ENCODE measurements around the gene INPP5A. TPM values are rescaled to one million over a fixed set of nuclear protein-coding genes. Genes with fewer than 3 reads are reported as not detected.
"Not testable (repeated sequence)": the region's sequence is repeated elsewhere in the genome, so short reads cannot be mapped to it uniquely, and the experiment has no call there.

Gene INPP5A
- polyA plus RNA-seq, 2 donors: 9.2 to 12.7 TPM

DNA sequence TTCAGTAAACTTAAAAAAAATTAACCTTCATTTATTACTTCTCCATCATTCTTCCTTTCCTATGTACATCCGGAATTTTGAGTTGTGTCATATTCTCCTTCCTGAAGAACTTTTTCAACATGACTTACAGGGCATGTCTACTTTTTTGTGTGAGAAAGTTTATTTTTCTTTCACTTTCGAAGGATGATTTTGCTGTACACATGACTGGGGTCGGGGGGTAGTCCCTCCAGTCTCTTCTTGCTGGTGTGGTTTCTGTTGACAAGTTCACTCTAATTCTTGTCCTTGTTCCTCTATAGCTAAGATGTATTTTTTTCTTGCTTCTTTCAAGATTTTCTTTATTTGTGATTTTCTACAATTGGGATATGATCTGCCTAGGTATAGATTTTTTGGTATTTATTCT is 55.8 kb downstream of the INPP5A start:
- WGBS, 2 donors: 56 to 58% methylated on average over 3 of the region's 3 CpGs
- Histone ChIP-seq H3K36me3 (ENCODE audit: control insufficient read depth in 2 of 2, insufficient read depth in 2 of 2, low read length in 1 of 2) (no peaks in the 10 kb centered on the region), H3K9me3 (ENCODE audit: control insufficient read depth in 2 of 2, insufficient read depth in 1 of 2, low read depth in 1 of 2, low read length in 1 of 2) (peaks cover 0 to 2% of the 10 kb centered on the region in 2 donors), H3K4me3 (ENCODE audit: low read depth in 1 of 2, low read length in 2 of 2) (no peak overlapping the region), H3K27me3 (ENCODE audit: control insufficient read depth in 1 of 2, insufficient read depth in 2 of 2, low read length in 2 of 2) (no peaks in the 10 kb centered on the region), H3K27ac (ENCODE audit: low read depth in 2 of 2, low read length in 1 of 2) (no peak overlapping the region), H3K4me1 (ENCODE audit: control insufficient read depth in 2 of 2, insufficient read depth in 2 of 2, low read length in 1 of 2) (peaks cover 18 to 46% of the 10 kb centered on the region in 2 donors)

DNA sequence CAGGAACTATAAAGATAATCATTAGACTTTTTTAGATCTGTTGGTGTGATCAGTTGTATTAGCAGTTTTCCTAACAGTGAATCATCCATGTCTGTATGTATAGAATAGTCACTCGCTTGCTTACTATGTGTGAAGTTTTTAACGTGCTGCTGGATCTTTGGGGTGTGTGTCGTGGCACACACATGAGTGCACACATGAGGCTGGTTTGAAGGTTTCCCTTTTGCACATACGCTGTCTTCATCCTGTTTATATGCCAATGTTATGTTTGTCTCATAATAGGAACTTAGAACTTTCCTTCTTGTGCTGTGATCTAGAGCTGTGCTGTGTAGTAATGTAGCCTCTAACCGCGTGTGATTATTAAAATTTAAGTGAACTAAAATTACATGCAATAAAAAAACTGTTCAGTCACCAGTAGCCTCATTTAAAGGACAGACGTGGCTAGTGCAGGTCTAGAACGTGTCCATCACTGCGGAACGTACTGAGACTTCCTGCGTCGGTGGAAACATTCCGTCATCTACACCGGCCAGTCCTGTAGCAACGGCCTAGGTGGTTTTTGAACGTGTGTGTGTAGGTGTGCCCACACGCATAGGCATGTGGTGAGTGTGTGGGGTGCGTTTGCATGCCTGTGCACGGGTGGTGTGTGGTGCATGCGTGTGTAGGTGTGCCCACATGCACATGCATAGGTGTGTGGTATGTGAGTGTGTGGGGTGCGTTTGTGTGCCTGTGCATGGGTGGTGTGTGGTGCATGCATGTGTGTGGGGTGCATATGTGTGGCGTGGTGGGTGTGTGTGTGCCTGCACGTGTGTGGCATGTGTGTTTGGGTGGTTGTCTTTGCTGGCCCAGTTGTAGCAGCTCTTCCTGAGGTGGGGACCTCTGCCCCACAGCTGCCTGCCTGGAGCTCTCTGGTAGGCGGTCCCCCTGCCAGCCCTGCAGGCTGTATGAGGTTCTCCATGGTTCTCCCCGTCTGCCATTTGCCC is 56.6 kb downstream of the INPP5A start:
- Histone ChIP-seq H3K4me1 (ENCODE audit: control insufficient read depth in 2 of 2, insufficient read depth in 2 of 2, low read length in 1 of 2) (peaks cover 14 to 39% of the 10 kb centered on the region in 2 donors), H3K27me3 (ENCODE audit: control insufficient read depth in 1 of 2, insufficient read depth in 2 of 2, low read length in 2 of 2) (no peaks in the 10 kb centered on the region), H3K9me3 (ENCODE audit: control insufficient read depth in 2 of 2, insufficient read depth in 1 of 2, low read depth in 1 of 2, low read length in 1 of 2) (peaks cover 0 to 2% of the 10 kb centered on the region in 2 donors), H3K27ac (ENCODE audit: low read depth in 2 of 2, low read length in 1 of 2) (no peak overlapping the region), H3K4me3 (ENCODE audit: low read depth in 1 of 2, low read length in 2 of 2) (no peak overlapping the region), H3K36me3 (ENCODE audit: control insufficient read depth in 2 of 2, insufficient read depth in 2 of 2, low read length in 1 of 2) (no peaks in the 10 kb centered on the region)
- 78 to 79% methylated on average over 25 of the region's 25 CpGs for WGBS, 2 donors

DNA sequence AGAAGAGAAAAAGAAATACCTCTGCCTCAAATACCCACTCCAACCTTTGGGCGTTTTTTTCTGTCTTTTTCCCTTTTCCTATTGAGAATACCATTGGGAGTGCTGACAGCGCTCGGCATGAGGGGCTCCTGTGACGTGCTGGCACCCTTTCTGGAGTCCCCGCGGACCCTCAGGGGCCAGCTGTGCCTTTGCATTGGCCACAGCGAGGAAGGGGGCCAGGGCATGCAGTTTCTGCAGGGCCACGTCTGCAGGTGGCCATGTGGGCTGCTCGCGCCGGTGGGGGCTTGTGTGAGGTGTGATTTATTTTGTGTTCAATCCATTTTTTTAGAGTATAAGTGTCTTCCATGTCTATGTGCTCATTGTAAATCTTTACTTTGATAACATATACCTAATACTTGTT is 57.4 kb downstream of the INPP5A start:
- 91 to 96% methylated on average over 11 of the region's 11 CpGs for WGBS, 2 donors
- Histone ChIP-seq H3K27me3 (ENCODE audit: control insufficient read depth in 1 of 2, insufficient read depth in 2 of 2, low read length in 2 of 2) (no peaks in the 10 kb centered on the region), H3K36me3 (ENCODE audit: control insufficient read depth in 2 of 2, insufficient read depth in 2 of 2, low read length in 1 of 2) (no peaks in the 10 kb centered on the region), H3K9me3 (ENCODE audit: control insufficient read depth in 2 of 2, insufficient read depth in 1 of 2, low read depth in 1 of 2, low read length in 1 of 2) (peaks cover 2 to 3% of the 10 kb centered on the region in 2 donors), H3K4me3 (ENCODE audit: low read depth in 1 of 2, low read length in 2 of 2) (no peak overlapping the region), H3K27ac (ENCODE audit: low read depth in 2 of 2, low read length in 1 of 2) (no peak overlapping the region), H3K4me1 (ENCODE audit: control insufficient read depth in 2 of 2, insufficient read depth in 2 of 2, low read length in 1 of 2) (peaks cover 7 to 31% of the 10 kb centered on the region in 2 donors)

DNA sequence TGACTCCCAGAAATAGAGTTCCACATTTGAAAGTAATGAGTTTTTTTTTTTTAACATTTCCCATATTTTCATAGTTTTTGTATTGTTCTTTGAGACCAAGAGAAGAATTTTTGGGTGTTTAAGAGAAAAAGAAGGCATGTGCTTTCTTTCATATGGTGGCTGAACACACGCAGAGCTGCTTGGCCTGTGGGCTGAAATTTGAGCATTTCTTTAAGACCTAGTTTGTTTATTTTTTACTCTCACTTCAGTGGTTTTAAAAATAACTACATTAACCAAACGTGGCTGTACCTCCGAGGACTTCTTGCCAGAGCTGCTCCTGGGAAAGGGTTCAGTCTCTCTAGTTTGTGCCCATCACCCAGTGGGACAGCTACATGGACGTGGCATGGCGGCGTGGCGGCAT is 58.3 kb downstream of the INPP5A start:
- peaks cover 4 to 22% of the 10 kb centered on the region in 2 donors for H3K4me1 ChIP-seq (ENCODE audit: control insufficient read depth in 2 of 2, insufficient read depth in 2 of 2, low read length in 1 of 2)
- H3K27ac ChIP-seq (ENCODE audit: low read depth in 2 of 2, low read length in 1 of 2): no peak overlapping the region
- no peaks in the 10 kb centered on the region for H3K36me3 ChIP-seq (ENCODE audit: control insufficient read depth in 2 of 2, insufficient read depth in 2 of 2, low read length in 1 of 2)
- H3K9me3 ChIP-seq (ENCODE audit: control insufficient read depth in 2 of 2, insufficient read depth in 1 of 2, low read depth in 1 of 2, low read length in 1 of 2): peaks cover 2 to 3% of the 10 kb centered on the region in 2 donors
- 50 to 58% methylated on average over 7 of the region's 7 CpGs for WGBS, 2 donors
- no peaks in the 10 kb centered on the region for H3K27me3 ChIP-seq (ENCODE audit: control insufficient read depth in 1 of 2, insufficient read depth in 2 of 2, low read length in 2 of 2)
- H3K4me3 ChIP-seq (ENCODE audit: low read depth in 1 of 2, low read length in 2 of 2): no peak overlapping the region

DNA sequence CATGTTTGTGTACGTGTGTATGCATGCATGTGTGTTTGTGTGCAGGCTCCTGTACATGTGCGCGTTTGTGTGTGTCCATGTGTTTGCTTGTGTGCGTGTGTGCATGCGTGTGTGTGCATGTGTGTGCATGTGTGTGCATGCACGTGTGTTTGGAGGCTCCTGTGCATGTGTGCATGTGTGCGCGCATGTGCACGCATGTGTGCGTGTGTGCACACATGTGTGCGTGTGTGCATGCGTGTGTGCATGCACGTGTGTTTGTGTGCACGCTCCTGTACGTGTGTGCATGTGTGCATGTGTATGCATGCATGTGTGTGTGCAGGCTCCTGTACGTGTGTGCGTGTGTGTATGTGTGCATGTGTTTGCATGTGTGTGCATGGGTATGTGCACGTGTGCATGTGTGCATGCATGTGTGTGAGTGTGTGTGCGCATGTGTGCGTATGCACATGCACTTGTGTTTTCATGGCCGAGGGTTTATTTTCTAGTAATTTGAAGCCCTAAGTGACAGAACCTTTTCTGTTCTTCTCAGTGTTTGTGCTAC is 59.2 kb downstream of the INPP5A start:
- H3K9me3 ChIP-seq (ENCODE audit: control insufficient read depth in 2 of 2, insufficient read depth in 1 of 2, low read depth in 1 of 2, low read length in 1 of 2): peaks cover 2 to 3% of the 10 kb centered on the region in 2 donors
- no peak overlapping the region for H3K4me3 ChIP-seq (ENCODE audit: low read depth in 1 of 2, low read length in 2 of 2)
- H3K27ac ChIP-seq (ENCODE audit: low read depth in 2 of 2, low read length in 1 of 2): no peak overlapping the region
- H3K27me3 ChIP-seq (ENCODE audit: control insufficient read depth in 1 of 2, insufficient read depth in 2 of 2, low read length in 2 of 2): no peaks in the 10 kb centered on the region
- H3K36me3 ChIP-seq (ENCODE audit: control insufficient read depth in 2 of 2, insufficient read depth in 2 of 2, low read length in 1 of 2): no peaks in the 10 kb centered on the region
- WGBS, 2 donors: 91 to 95% methylated on average over 21 of the region's 21 CpGs
- peaks cover 4 to 19% of the 10 kb centered on the region in 2 donors for H3K4me1 ChIP-seq (ENCODE audit: control insufficient read depth in 2 of 2, insufficient read depth in 2 of 2, low read length in 1 of 2)

DNA sequence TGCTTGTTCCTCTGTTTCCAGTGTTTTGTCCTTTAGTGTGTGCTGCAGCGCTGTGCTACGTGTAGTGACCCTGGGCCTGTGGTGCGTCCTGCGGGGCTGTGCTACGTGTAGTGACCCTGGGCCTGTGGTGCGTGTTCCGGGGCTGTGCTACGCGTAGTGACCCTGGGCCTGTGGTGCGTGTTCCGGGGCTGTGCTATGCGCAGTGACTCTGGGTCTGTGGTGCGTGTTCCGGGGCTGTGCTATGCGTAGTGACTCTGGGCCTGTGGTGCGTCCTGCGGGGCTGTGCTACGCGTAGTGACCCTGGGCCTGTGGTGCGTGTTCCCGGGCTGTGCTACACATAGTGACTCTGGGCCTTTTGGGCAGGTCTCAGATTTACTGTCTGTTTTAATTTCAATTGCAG is 60.1 kb downstream of the INPP5A start:
- H3K27ac ChIP-seq (ENCODE audit: low read depth in 2 of 2, low read length in 1 of 2): no peak overlapping the region
- H3K4me1 ChIP-seq (ENCODE audit: control insufficient read depth in 2 of 2, insufficient read depth in 2 of 2, low read length in 1 of 2): peaks cover 4 to 18% of the 10 kb centered on the region in 2 donors
- H3K27me3 ChIP-seq (ENCODE audit: control insufficient read depth in 1 of 2, insufficient read depth in 2 of 2, low read length in 2 of 2): no peaks in the 10 kb centered on the region
- no peak overlapping the region for H3K4me3 ChIP-seq (ENCODE audit: low read depth in 1 of 2, low read length in 2 of 2)
- H3K9me3 ChIP-seq (ENCODE audit: control insufficient read depth in 2 of 2, insufficient read depth in 1 of 2, low read depth in 1 of 2, low read length in 1 of 2): peaks cover 2 to 3% of the 10 kb centered on the region in 2 donors
- no peaks in the 10 kb centered on the region for H3K36me3 ChIP-seq (ENCODE audit: control insufficient read depth in 2 of 2, insufficient read depth in 2 of 2, low read length in 1 of 2)
- 89 to 95% methylated on average over 21 of the region's 21 CpGs for WGBS, 2 donors

DNA sequence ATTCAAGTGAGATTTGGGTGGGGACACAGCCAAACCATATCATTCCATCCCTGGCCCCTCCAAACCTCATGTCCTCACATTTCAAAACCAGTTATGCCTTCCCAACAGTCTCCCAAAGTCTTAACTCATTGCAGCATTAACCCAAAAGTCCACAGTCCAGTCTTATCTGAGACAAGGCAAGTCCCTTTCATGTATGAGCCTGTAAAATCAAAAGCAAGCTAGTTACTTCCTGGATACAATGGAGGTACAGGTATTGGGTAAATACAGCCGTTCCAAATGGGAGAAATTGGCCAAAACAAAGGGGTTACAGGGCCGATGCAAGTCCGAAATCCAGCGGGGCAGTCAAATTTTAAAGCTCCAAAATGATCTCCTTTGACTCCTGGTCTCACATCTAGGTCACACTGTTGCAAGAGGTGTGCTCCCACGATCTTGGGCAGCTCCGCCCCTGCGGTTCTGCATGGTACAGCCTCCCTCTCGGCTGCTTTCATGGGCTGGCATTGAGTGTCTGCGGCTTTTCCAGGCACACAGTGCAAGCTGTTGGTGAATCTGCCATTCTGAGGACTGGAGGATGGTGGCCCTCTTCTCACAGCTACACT is 61.5 kb downstream of the INPP5A start:
- not testable (repeated sequence) for H3K27ac ChIP-seq (ENCODE audit: low read depth in 2 of 2, low read length in 1 of 2)
- H3K4me1 ChIP-seq (ENCODE audit: control insufficient read depth in 2 of 2, insufficient read depth in 2 of 2, low read length in 1 of 2): peaks cover 4 to 14% of the 10 kb centered on the region in 2 donors

DNA sequence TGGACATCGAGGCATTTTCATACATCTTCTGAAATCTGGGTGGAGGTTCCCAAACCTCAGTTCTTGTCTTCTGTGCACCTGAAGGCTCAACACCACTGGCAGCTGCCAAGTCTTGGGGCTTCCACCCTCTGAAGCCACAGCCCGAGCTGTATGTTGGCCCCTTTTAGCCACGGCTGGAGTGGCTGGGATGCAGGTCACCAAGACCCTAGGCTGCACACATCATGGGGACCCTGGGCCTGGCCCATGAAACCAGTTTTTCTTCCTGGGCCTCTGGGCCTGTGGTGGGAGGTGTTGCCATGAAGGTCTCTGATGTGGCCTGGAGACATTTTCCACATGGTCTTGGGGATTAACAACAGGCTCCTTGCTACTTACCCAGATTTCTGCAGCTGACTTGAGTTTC is 62.1 kb downstream of the INPP5A start:
- Histone ChIP-seq H3K9me3 (ENCODE audit: control insufficient read depth in 2 of 2, insufficient read depth in 1 of 2, low read depth in 1 of 2, low read length in 1 of 2) (peaks cover 0 to 3% of the 10 kb centered on the region in 2 donors), H3K27me3 (ENCODE audit: control insufficient read depth in 1 of 2, insufficient read depth in 2 of 2, low read length in 2 of 2) (no peaks in the 10 kb centered on the region), H3K4me3 (ENCODE audit: low read depth in 1 of 2, low read length in 2 of 2) (no peak overlapping the region), H3K36me3 (ENCODE audit: control insufficient read depth in 2 of 2, insufficient read depth in 2 of 2, low read length in 1 of 2) (no peaks in the 10 kb centered on the region), H3K27ac (ENCODE audit: low read depth in 2 of 2, low read length in 1 of 2) (no peak overlapping the region), H3K4me1 (ENCODE audit: control insufficient read depth in 2 of 2, insufficient read depth in 2 of 2, low read length in 1 of 2) (peaks cover 0 to 9% of the 10 kb centered on the region in 2 donors)
- 95 to 97% methylated on average over 3 of the region's 3 CpGs for WGBS, 2 donors

More for the DNA sequence above, 61.5 kb downstream of the INPP5A start:
- H3K36me3 ChIP-seq (ENCODE audit: control insufficient read depth in 2 of 2, insufficient read depth in 2 of 2, low read length in 1 of 2); H3K4me3 ChIP-seq (ENCODE audit: low read depth in 1 of 2, low read length in 2 of 2); H3K27me3 ChIP-seq (ENCODE audit: control insufficient read depth in 1 of 2, insufficient read depth in 2 of 2, low read length in 2 of 2); H3K9me3 ChIP-seq (ENCODE audit: control insufficient read depth in 2 of 2, insufficient read depth in 1 of 2, low read depth in 1 of 2, low read length in 1 of 2): not testable (repeated sequence)
- 90 to 91% methylated on average over 9 of the region's 9 CpGs for WGBS, 2 donors

DNA sequence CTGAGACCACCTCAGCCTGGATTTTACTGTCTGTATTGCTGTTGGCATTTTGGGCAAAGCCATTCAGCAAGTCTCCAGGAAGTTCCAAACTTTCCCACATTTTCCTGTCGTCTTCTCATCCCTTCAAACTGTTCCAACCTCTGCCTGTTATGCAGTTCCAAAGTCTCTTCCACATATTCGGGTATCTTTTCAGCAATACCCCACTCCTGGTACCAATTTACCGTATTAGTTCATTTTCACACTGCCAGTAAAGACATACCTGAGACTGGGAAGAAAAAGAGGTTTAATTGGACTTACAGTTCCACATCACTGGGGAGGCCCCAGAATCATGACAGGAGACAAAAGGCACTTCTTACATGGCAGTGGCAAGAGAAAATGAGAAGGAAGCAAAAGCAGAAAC is 62.8 kb downstream of the INPP5A start:
- 94 to 98% methylated on average over 3 of the region's 3 CpGs for WGBS, 2 donors
- Histone ChIP-seq H3K9me3 (ENCODE audit: control insufficient read depth in 2 of 2, insufficient read depth in 1 of 2, low read depth in 1 of 2, low read length in 1 of 2) (peaks cover 0 to 3% of the 10 kb centered on the region in 2 donors), H3K4me1 (ENCODE audit: control insufficient read depth in 2 of 2, insufficient read depth in 2 of 2, low read length in 1 of 2) (peaks cover 1 to 9% of the 10 kb centered on the region in 2 donors), H3K27me3 (ENCODE audit: control insufficient read depth in 1 of 2, insufficient read depth in 2 of 2, low read length in 2 of 2) (no peaks in the 10 kb centered on the region), H3K36me3 (ENCODE audit: control insufficient read depth in 2 of 2, insufficient read depth in 2 of 2, low read length in 1 of 2) (no peaks in the 10 kb centered on the region), H3K4me3 (ENCODE audit: low read depth in 1 of 2, low read length in 2 of 2) (no peak overlapping the region), H3K27ac (ENCODE audit: low read depth in 2 of 2, low read length in 1 of 2) (no peak overlapping the region)

All from esophagus (tissue), 2 donors.